Liver (tissue), 9 donors: ENCODE data around the gene PPP4R4. TPM values are rescaled to one million over a fixed set of nuclear protein-coding genes. Genes with fewer than 3 reads are reported as not detected.

Experiments
- DNase-seq: peaks from one replicate; pipeline ENCODE4 v3.0.0-alpha.2; 2017; ENCODE audit warnings: low spot score
- H3K27ac ChIP-seq, 2 donors: one replicate each; pipeline ENCODE4 v1.7.0; 2013; ENCODE audit warnings: inconsistent platforms in 2 of 2, low read length in 2 of 2, control low read depth in 1 of 2, low read depth in 1 of 2, mild to moderate bottlenecking in 1 of 2
- H3K27me3 ChIP-seq, 4 donors: one replicate each; pipeline versions ENCODE4 v1.6.1 to v1.7.0; 2013; ENCODE audit warnings: low read length in 3 of 4, inconsistent platforms in 1 of 4, mild to moderate bottlenecking in 1 of 4, moderate library complexity in 1 of 4; ENCODE audit not compliant: control insufficient read depth in 4 of 4, insufficient read depth in 4 of 4
- H3K36me3 ChIP-seq, 4 donors: one replicate each; pipeline versions ENCODE4 v1.6.1 to v1.7.0; 2013; ENCODE audit warnings: low read length in 3 of 4, mild to moderate bottlenecking in 3 of 4, low read depth in 1 of 4, moderate library complexity in 1 of 4; ENCODE audit not compliant: control insufficient read depth in 4 of 4, insufficient read depth in 3 of 4
- H3K4me1 ChIP-seq, 4 donors: one replicate each; pipeline versions ENCODE4 v1.6.1 to v1.7.0; 2013; ENCODE audit warnings: low read length in 3 of 4, mild to moderate bottlenecking in 3 of 4, moderate library complexity in 1 of 4; ENCODE audit not compliant: control insufficient read depth in 4 of 4, insufficient read depth in 4 of 4
- H3K4me3 ChIP-seq, 3 donors: one replicate each; pipeline versions ENCODE4 v1.6.1 to v1.7.0; 2013; ENCODE audit warnings: low read length in 3 of 3, control low read depth in 1 of 3, low read depth in 1 of 3, mild to moderate bottlenecking in 1 of 3
- H3K9ac ChIP-seq, 2 donors: one replicate each; pipeline ENCODE4 v1.7.0; 2013; ENCODE audit warnings: low read length in 2 of 2, mild to moderate bottlenecking in 2 of 2, moderate library complexity in 2 of 2, control low read depth in 1 of 2, low read depth in 1 of 2
- H3K9me3 ChIP-seq, 4 donors: one replicate each; pipeline versions ENCODE4 v1.6.1 to v1.7.0; 2013; ENCODE audit warnings: low read length in 3 of 4; ENCODE audit not compliant: control insufficient read depth in 4 of 4
- CTCF ChIP-seq: fragments of 150-350 bp; IDR thresholded peaks from 2 replicates; pipeline ENCODE4 v1.5.1; 2017; ENCODE audit warnings: improper control_type of control experiment, low read depth, low read length; ENCODE audit not compliant: missing input control
- EGR1 ChIP-seq, 2 donors: IDR thresholded peaks; 2 replicates each; pipeline ENCODE4 v1.6.1; 2016 to 2018; ENCODE audit warnings: antibody characterized with exemption in 2 of 2, low read depth in 2 of 2
- FOXA1 ChIP-seq: IDR thresholded peaks from 2 replicates; pipeline ENCODE4 v1.6.1; 2016; ENCODE audit warnings: antibody characterized with exemption
- FOXA2 ChIP-seq: IDR thresholded peaks from 2 replicates; pipeline ENCODE4 v1.6.1; 2016; ENCODE audit warnings: antibody characterized with exemption
- GABPA ChIP-seq, 2 donors: IDR thresholded peaks in 1 of 2; conservative IDR thresholded peaks in 1 of 2; 2 replicates each; pipeline ENCODE4 v1.6.1; 2016; ENCODE audit warnings: antibody characterized with exemption in 2 of 2, mild to moderate bottlenecking in 1 of 2, moderate library complexity in 1 of 2
- HNF4A ChIP-seq, 2 donors: conservative IDR thresholded peaks; 2 replicates each; pipeline ENCODE4 v1.6.1; 2016; ENCODE audit warnings: antibody characterized with exemption in 2 of 2, mild to moderate bottlenecking in 2 of 2
- HNF4G ChIP-seq: IDR thresholded peaks from 2 replicates; pipeline ENCODE4 v1.6.1; 2016; ENCODE audit warnings: antibody characterized with exemption
- JUND ChIP-seq, 2 donors: IDR thresholded peaks; 2 replicates each; pipeline ENCODE4 v1.6.1; 2016; ENCODE audit warnings: antibody characterized with exemption in 2 of 2
- NR2F2 ChIP-seq: IDR thresholded peaks from 2 replicates; pipeline ENCODE4 v1.6.1; 2016; ENCODE audit warnings: antibody characterized with exemption
- RAD21 ChIP-seq, 2 donors: IDR thresholded peaks; 2 replicates each; pipeline ENCODE4 v1.6.1; 2016; ENCODE audit warnings: antibody characterized with exemption in 2 of 2, mild to moderate bottlenecking in 2 of 2
- RXRA ChIP-seq, 2 donors: IDR thresholded peaks; 2 replicates each; pipeline ENCODE4 v1.6.1; 2017 to 2018; ENCODE audit warnings: antibody characterized with exemption in 2 of 2, mild to moderate bottlenecking in 1 of 2
- SP1 ChIP-seq: IDR thresholded peaks from 2 replicates; pipeline ENCODE4 v1.6.1; 2018; ENCODE audit warnings: antibody characterized with exemption, mild to moderate bottlenecking
- TAF1 ChIP-seq: conservative IDR thresholded peaks from 2 replicates; pipeline ENCODE4 v1.6.1; 2016; ENCODE audit warnings: antibody characterized with exemption, mild to moderate bottlenecking
- YY1 ChIP-seq: IDR thresholded peaks from 2 replicates; pipeline ENCODE4 v1.6.1; 2016; ENCODE audit warnings: antibody characterized with exemption, mild to moderate bottlenecking
- WGBS: extraction: QIAGEN DNeasy Blood & Tissue Kit; methylation state at CpG from one replicate; pipeline ENCODE4 v1.1.7; 2013; 5-methylcytosine and 5-hydroxymethylcytosine counted together
- polyA plus RNA-seq, 2 donors: library from polyadenylated mRNA; stranded (reverse) in 1 of 2; unstranded in 1 of 2; fragments of 200-250 nt in 1 of 2; fragments of >200 nt in 1 of 2; fragmentation: Nextera tagmentation in 1 of 2; extraction: Ambion mirVana in 1 of 2; gene quantifications; one replicate each; pipeline versions ENCODE4 v1.2.1 to v1.2.3, GENCODE V29; 2013 to 2015
- total RNA-seq, 2 donors: library from RNA; depleted of rRNA; stranded (reverse); fragments of >200 nt; gene quantifications; one replicate each; pipeline ENCODE4 v1.2.3, GENCODE V29; 2014
- TF ChIP-seq, protein P1 (sequence below): IDR thresholded peaks from 2 replicates; pipeline ENCODE4 v1.6.1; 2016; ENCODE audit warnings: antibody characterized with exemption
- TF ChIP-seq, protein P2 (sequence below): IDR thresholded peaks from 2 replicates; pipeline ENCODE4 v1.6.1; 2016; ENCODE audit warnings: antibody characterized with exemption, mild to moderate bottlenecking
- TF ChIP-seq, protein P3 (sequence below): IDR thresholded peaks from 2 replicates; pipeline ENCODE4 v1.6.1; 2016; ENCODE audit warnings: antibody characterized with exemption
- TF ChIP-seq, protein P4 (sequence below): IDR thresholded peaks from 2 replicates; pipeline ENCODE4 v1.6.1; 2016; ENCODE audit warnings: antibody characterized with exemption
- donor health status: healthy.
- donor health status: healthy.
- donor health status: healthy.
- donor health status: healthy.
- donor health status: healthy.

The PPP4R4 gene
- total and polyA plus RNA-seq, 4 donors, result 0.52 to 2.4 (median 0.99) TPM

DNA sequence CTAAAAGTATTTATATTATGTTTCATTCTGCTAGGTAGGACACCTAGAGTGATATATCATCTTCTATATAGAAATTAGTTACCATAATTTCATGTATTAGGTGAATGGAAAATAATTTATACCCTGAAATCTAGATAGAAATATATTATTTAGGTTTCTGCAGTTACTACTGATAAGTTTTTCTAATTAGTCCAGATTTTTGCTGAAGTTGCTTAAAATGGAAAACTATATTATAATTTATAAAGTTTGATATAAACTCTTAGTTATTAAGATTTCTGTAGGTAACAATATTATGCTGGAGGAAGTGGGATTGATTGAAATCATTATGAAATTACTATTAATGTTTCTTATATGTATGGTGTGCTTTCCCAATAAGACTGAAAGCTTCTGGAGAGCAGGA is 62.9 kb downstream of the PPP4R4 start:
- Histone ChIP-seq H3K4me1 (no peaks in the 10 kb centered on the region), H3K4me3 (no peak overlapping the region), H3K27ac (no peak overlapping the region), H3K36me3 (no peaks in the 10 kb centered on the region), H3K27me3 (no peaks in the 10 kb centered on the region), H3K9me3 (no peaks in the 10 kb centered on the region), H3K9ac (no peak overlapping the region)
- TF ChIP-seq RAD21 (IDR thresholded peaks at IDR 0.05), result no peak
- TF ChIP-seq FOXA1, result no peak
- no peak for TF ChIP-seq GABPA (IDR thresholded peaks at IDR 0.05 in 1 of 2, conservative IDR thresholded peaks at IDR 0.05 in 1 of 2)
- TF ChIP-seq RXRA (IDR thresholded peaks at IDR 0.05), result no peak
- TF ChIP-seq EGR1 (IDR thresholded peaks at IDR 0.05; ENCODE audit: low read depth in 2 of 2), result no peak
- TF ChIP-seq CTCF, result no peak
- no peak for TF ChIP-seq YY1
- TF ChIP-seq, protein P1, sequence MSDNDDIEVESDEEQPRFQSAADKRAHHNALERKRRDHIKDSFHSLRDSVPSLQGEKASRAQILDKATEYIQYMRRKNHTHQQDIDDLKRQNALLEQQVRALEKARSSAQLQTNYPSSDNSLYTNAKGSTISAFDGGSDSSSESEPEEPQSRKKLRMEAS, result no peak
- TF ChIP-seq TAF1, result no peak
- no peak for TF ChIP-seq HNF4A (conservative IDR thresholded peaks at IDR 0.05)
- TF ChIP-seq, protein P2, sequence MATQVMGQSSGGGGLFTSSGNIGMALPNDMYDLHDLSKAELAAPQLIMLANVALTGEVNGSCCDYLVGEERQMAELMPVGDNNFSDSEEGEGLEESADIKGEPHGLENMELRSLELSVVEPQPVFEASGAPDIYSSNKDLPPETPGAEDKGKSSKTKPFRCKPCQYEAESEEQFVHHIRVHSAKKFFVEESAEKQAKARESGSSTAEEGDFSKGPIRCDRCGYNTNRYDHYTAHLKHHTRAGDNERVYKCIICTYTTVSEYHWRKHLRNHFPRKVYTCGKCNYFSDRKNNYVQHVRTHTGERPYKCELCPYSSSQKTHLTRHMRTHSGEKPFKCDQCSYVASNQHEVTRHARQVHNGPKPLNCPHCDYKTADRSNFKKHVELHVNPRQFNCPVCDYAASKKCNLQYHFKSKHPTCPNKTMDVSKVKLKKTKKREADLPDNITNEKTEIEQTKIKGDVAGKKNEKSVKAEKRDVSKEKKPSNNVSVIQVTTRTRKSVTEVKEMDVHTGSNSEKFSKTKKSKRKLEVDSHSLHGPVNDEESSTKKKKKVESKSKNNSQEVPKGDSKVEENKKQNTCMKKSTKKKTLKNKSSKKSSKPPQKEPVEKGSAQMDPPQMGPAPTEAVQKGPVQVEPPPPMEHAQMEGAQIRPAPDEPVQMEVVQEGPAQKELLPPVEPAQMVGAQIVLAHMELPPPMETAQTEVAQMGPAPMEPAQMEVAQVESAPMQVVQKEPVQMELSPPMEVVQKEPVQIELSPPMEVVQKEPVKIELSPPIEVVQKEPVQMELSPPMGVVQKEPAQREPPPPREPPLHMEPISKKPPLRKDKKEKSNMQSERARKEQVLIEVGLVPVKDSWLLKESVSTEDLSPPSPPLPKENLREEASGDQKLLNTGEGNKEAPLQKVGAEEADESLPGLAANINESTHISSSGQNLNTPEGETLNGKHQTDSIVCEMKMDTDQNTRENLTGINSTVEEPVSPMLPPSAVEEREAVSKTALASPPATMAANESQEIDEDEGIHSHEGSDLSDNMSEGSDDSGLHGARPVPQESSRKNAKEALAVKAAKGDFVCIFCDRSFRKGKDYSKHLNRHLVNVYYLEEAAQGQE, result no peak
- TF ChIP-seq SP1, result no peak
- TF ChIP-seq FOXA2, result no peak
- TF ChIP-seq JUND (IDR thresholded peaks at IDR 0.05), result no peak
- TF ChIP-seq HNF4G, result no peak
- no peak for TF ChIP-seq NR2F2
- TF ChIP-seq, protein P3, sequence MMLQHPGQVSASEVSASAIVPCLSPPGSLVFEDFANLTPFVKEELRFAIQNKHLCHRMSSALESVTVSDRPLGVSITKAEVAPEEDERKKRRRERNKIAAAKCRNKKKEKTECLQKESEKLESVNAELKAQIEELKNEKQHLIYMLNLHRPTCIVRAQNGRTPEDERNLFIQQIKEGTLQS, result no peak
- TF ChIP-seq, protein P4, sequence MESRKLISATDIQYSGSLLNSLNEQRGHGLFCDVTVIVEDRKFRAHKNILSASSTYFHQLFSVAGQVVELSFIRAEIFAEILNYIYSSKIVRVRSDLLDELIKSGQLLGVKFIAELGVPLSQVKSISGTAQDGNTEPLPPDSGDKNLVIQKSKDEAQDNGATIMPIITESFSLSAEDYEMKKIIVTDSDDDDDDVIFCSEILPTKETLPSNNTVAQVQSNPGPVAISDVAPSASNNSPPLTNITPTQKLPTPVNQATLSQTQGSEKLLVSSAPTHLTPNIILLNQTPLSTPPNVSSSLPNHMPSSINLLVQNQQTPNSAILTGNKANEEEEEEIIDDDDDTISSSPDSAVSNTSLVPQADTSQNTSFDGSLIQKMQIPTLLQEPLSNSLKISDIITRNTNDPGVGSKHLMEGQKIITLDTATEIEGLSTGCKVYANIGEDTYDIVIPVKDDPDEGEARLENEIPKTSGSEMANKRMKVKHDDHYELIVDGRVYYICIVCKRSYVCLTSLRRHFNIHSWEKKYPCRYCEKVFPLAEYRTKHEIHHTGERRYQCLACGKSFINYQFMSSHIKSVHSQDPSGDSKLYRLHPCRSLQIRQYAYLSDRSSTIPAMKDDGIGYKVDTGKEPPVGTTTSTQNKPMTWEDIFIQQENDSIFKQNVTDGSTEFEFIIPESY, result no peak
- DNase-seq, result no peak

- WGBS, result 89% methylated on average over 4 of the region's 4 CpGs
- Histone ChIP-seq H3K27me3 (no peaks in the 10 kb centered on the region), H3K4me3 (no peak overlapping the region), H3K4me1 (no peaks in the 10 kb centered on the region), H3K9ac (no peak overlapping the region), H3K27ac (no peak overlapping the region), H3K36me3 (no peaks in the 10 kb centered on the region), H3K9me3 (no peaks in the 10 kb centered on the region)
- no peak for DNase-seq
- TF ChIP-seq GABPA (IDR thresholded peaks at IDR 0.05 in 1 of 2, conservative IDR thresholded peaks at IDR 0.05 in 1 of 2) (no peak), NR2F2 (no peak), RXRA (IDR thresholded peaks at IDR 0.05) (no peak)
- TF ChIP-seq, protein P3, result no peak
- TF ChIP-seq, protein P4, result no peak
- TF ChIP-seq, protein P2, result no peak
These were observed 63.9 kb downstream of the PPP4R4 start for GRCh38 chr14:94237983-94238382.
